Measurements from ENCODE around the gene HBEGF.

GRCh38 chr5:140337880-140338279 lies 8.5 kb downstream of the HBEGF start:
- TF ChIP-seq, protein P1, sequence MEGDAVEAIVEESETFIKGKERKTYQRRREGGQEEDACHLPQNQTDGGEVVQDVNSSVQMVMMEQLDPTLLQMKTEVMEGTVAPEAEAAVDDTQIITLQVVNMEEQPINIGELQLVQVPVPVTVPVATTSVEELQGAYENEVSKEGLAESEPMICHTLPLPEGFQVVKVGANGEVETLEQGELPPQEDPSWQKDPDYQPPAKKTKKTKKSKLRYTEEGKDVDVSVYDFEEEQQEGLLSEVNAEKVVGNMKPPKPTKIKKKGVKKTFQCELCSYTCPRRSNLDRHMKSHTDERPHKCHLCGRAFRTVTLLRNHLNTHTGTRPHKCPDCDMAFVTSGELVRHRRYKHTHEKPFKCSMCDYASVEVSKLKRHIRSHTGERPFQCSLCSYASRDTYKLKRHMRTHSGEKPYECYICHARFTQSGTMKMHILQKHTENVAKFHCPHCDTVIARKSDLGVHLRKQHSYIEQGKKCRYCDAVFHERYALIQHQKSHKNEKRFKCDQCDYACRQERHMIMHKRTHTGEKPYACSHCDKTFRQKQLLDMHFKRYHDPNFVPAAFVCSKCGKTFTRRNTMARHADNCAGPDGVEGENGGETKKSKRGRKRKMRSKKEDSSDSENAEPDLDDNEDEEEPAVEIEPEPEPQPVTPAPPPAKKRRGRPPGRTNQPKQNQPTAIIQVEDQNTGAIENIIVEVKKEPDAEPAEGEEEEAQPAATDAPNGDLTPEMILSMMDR (IDR thresholded peaks at IDR 0.05; ENCODE audit: low read depth, low read length), result no peak
- no peak for TF ChIP-seq EZH2phosphoT487 (IDR thresholded peaks at IDR 0.05; ENCODE audit: low read depth)

Measured in OCI-LY3 (cell line).